ENCODE data around the gene TMEM119.

The TMEM119 gene

GRCh38 chr12:108595711-108596647 lies 1.9 kb downstream of the TMEM119 start:
- Histone ChIP-seq H3K4me3 (ENCODE audit: severe bottlenecking) (no peak overlapping the region), H3K27ac (ENCODE audit: poor library complexity, severe bottlenecking) (no peak overlapping the region), H3K9me3 (ENCODE audit: severe bottlenecking) (no peaks in the 10 kb centered on the region), H3K27me3 (ENCODE audit: insufficient read depth, poor library complexity, severe bottlenecking) (no peaks in the 10 kb centered on the region), H3K4me1 (ENCODE audit: insufficient read depth, poor library complexity, severe bottlenecking) (no peaks in the 10 kb centered on the region), H3K36me3 (ENCODE audit: low read depth) (no peaks in the 10 kb centered on the region)
- no peak for ATAC-seq (ENCODE audit: low read depth)
- DNase-seq (ENCODE audit: low spot score), result no peak
- no peak for TF ChIP-seq CTCF (IDR thresholded peaks at IDR 0.05; ENCODE audit: poor library complexity, severe bottlenecking)

GRCh38 chr12:108594960-108595710 lies 2.7 kb downstream of the TMEM119 start:
- H3K27ac ChIP-seq (ENCODE audit: poor library complexity, severe bottlenecking), result no peak overlapping the region
- no peaks in the 10 kb centered on the region for H3K9me3 ChIP-seq (ENCODE audit: severe bottlenecking)
- no peaks in the 10 kb centered on the region for H3K4me1 ChIP-seq (ENCODE audit: insufficient read depth, poor library complexity, severe bottlenecking)
- ATAC-seq (ENCODE audit: low read depth) (no peak), DNase-seq (ENCODE audit: low spot score) (no peak)
- H3K36me3 ChIP-seq (ENCODE audit: low read depth), result no peaks in the 10 kb centered on the region
- H3K27me3 ChIP-seq (ENCODE audit: insufficient read depth, poor library complexity, severe bottlenecking), result no peaks in the 10 kb centered on the region
- TF ChIP-seq CTCF (IDR thresholded peaks at IDR 0.05; ENCODE audit: poor library complexity, severe bottlenecking), result no peak
- no peak overlapping the region for H3K4me3 ChIP-seq (ENCODE audit: severe bottlenecking)

- Histone ChIP-seq H3K4me3 (ENCODE audit: severe bottlenecking) (no peak overlapping the region), H3K4me1 (ENCODE audit: insufficient read depth, poor library complexity, severe bottlenecking) (no peaks in the 10 kb centered on the region), H3K27ac (ENCODE audit: poor library complexity, severe bottlenecking) (no peak overlapping the region), H3K27me3 (ENCODE audit: insufficient read depth, poor library complexity, severe bottlenecking) (no peaks in the 10 kb centered on the region), H3K9me3 (ENCODE audit: severe bottlenecking) (no peaks in the 10 kb centered on the region), H3K36me3 (ENCODE audit: low read depth) (no peaks in the 10 kb centered on the region)
- ATAC-seq (ENCODE audit: low read depth) (no peak), DNase-seq (ENCODE audit: low spot score) (no peak)
- TF ChIP-seq CTCF (IDR thresholded peaks at IDR 0.05; ENCODE audit: poor library complexity, severe bottlenecking), result no peak
Measured at GRCh38 chr12:108594323-108594903, 3.5 kb downstream of the TMEM119 start.

- TF ChIP-seq CTCF (IDR thresholded peaks at IDR 0.05; ENCODE audit: poor library complexity, severe bottlenecking), result no peak
- ATAC-seq (ENCODE audit: low read depth), result no peak
- Histone ChIP-seq H3K4me3 (ENCODE audit: severe bottlenecking) (no peak overlapping the region), H3K9me3 (ENCODE audit: severe bottlenecking) (no peaks in the 10 kb centered on the region), H3K36me3 (ENCODE audit: low read depth) (no peaks in the 10 kb centered on the region), H3K27ac (ENCODE audit: poor library complexity, severe bottlenecking) (no peak overlapping the region), H3K4me1 (ENCODE audit: insufficient read depth, poor library complexity, severe bottlenecking) (no peaks in the 10 kb centered on the region), H3K27me3 (ENCODE audit: insufficient read depth, poor library complexity, severe bottlenecking) (no peaks in the 10 kb centered on the region)
- DNase-seq (ENCODE audit: low spot score), result no peak
Measured at GRCh38 chr12:108592033-108592909, 5.6 kb downstream of the TMEM119 start.
